Stimulated activated naive CD8-positive, alpha-beta T cell treated with anti-CD3 and anti-CD28 coated beads, Interleukin-15, Interleukin-2, amounts not matched to agents 100 ng/mL and 50 ng/mL, for 24 hours (primary cell): ENCODE data around the gene MTX1.
A peak's percentile ranks its signal among the peaks of the same experiment; 100 is the strongest.

Experiments used
- H3K27ac Mint-ChIP-seq: one replicate; pipeline ENCODE4 v1.8.0; 2021; ENCODE audit warnings: mild to moderate bottlenecking, mixed read lengths
- H3K27me3 Mint-ChIP-seq: one replicate; pipeline ENCODE4 v1.8.0; 2021; ENCODE audit warnings: mixed read lengths
- H3K36me3 Mint-ChIP-seq: one replicate; pipeline ENCODE4 v1.8.0; 2021; ENCODE audit warnings: low read depth, mixed read lengths
- H3K4me1 Mint-ChIP-seq: one replicate; pipeline ENCODE4 v1.8.0; 2021; ENCODE audit warnings: low read depth, mixed read lengths
- H3K4me3 Mint-ChIP-seq: one replicate; pipeline ENCODE4 v1.8.0; 2021; ENCODE audit warnings: mild to moderate bottlenecking, mixed read lengths
- H3K9me3 Mint-ChIP-seq: one replicate; pipeline ENCODE4 v1.8.0; 2021; ENCODE audit warnings: mixed read lengths

MTX1 gene

DNA sequence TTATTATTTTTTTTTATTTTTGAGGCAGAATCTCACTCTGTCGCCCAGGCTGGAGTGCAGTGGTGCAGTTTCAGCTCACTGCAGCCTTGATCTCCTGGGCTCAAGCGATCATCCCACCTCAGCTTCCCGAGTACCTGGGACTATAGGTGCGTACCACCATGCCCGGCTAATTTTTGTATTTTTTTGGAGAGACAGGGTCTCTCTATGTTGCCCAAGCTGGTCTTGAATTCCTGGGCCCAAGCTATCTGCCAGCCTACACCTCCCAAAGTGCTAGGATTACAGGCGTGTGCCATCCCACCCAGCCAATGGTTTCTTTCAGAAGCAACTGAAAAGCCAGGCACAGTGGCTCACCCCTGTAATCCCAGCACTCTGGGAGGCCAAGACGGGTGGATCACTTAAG is 37.7 kb upstream of the MTX1 start:
- Mint-ChIP-seq H3K27me3 (no peaks in the 10 kb centered on the region), H3K9me3 (no peaks in the 10 kb centered on the region), H3K36me3 (peaks cover 30% of the 10 kb centered on the region), H3K4me3 (no peak overlapping the region), H3K27ac (no peak overlapping the region), H3K4me1 (peaks cover 57% of the 10 kb centered on the region)

DNA sequence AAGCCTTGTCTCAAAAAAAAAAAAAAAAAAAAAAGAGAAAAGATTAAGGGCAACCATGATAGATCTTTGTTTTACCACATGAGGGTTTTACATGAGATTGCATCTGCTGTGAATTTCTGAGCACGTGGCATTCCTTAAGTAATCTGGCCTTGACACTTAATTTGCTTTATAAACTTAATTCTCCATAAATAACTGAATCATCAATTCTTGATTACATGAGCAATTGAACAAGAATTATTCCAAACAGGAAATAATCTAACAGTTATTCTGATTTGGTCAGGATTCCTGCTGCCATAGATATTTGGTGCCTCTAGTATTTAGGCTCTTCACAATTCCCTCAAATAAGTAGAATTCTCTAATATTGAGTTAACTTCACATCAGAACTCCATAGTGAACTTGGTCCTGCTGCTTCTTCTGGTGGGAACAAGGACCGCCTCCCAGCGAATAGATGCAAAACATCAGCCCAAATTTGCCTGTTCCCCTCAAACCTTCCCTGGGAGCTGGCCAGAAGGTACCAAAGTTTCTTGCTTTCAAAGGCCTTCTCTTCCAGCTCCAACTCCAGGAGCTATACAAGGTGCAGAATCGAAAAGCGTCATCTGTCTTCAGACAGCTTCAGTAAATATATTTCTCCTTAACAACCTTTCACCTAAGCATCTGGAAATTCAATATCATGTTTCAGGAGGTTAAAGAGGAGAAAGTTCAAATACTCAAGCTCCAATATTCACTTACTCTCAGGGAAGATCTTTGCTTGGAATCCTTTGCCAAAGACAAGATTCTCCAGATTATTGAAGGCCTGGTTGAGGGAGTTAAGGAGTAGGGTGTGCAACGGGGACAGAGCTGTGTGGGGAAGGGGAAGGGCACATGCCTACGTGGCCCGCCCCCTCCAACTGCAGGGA is 36.4 kb upstream of the MTX1 start:
- Mint-ChIP-seq H3K27me3 (no peaks in the 10 kb centered on the region), H3K4me1 (peaks cover 69% of the 10 kb centered on the region), H3K4me3 (peak overlapping the region; percentile 98)

DNA sequence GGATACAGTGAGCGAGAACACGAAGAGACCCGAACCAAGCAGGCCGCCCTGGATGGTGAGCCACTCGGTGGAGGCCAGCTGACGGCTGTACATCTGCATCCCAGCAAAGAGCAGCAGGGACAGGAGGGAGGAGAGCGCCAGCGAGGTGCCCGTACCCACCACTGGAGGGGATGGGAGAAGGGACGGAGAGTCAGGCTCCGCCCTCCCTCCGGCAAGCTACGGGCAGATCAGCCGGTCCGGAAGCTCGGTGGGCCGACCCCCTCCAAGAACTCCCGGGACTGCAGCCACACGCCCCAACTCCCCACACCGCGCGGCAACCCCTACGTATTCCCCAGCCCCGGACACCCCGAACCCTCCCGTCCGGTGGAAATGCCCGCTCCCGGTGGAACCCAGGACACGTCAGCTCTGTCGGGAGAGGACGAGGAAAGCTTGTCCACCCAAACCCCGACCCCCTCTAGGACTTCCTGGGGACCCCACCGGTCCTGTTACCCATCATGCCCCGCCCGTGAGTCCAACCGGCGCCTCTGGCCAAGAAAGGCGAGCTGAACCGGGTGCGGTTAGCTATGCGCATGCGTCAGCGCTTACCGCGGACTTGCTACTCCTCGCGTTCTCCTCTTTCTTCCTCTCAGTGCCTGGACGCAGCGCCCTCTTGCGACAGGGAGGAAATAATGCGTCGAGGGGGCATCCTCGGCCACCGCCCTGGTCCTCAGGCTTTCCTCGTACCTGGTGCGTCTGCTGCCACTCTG is 35.6 kb upstream of the MTX1 start, which contains the start of gene KRTCAP2:
Gene KRTCAP2 (minus strand): TSS at position 573 of the 746 bp plus-strand sequence. CDS start 80 bp downstream, at position 493.
- Mint-ChIP-seq H3K4me3 (peak within 1 kb of the TSS; percentile 98), H3K27ac (peak within 1 kb of the TSS; percentile 95), H3K4me1 (peaks cover 62% of the 10 kb centered on the region), H3K36me3 (peaks cover 35% of the 10 kb centered on the region), H3K9me3 (no peaks in the 10 kb centered on the region), H3K27me3 (no peaks in the 10 kb centered on the region)

More for the DNA sequence above, 36.4 kb upstream of the MTX1 start:
- Mint-ChIP-seq H3K9me3 (no peaks in the 10 kb centered on the region), H3K36me3 (peaks cover 30% of the 10 kb centered on the region), H3K27ac (peak overlapping the region; percentile 95)

DNA sequence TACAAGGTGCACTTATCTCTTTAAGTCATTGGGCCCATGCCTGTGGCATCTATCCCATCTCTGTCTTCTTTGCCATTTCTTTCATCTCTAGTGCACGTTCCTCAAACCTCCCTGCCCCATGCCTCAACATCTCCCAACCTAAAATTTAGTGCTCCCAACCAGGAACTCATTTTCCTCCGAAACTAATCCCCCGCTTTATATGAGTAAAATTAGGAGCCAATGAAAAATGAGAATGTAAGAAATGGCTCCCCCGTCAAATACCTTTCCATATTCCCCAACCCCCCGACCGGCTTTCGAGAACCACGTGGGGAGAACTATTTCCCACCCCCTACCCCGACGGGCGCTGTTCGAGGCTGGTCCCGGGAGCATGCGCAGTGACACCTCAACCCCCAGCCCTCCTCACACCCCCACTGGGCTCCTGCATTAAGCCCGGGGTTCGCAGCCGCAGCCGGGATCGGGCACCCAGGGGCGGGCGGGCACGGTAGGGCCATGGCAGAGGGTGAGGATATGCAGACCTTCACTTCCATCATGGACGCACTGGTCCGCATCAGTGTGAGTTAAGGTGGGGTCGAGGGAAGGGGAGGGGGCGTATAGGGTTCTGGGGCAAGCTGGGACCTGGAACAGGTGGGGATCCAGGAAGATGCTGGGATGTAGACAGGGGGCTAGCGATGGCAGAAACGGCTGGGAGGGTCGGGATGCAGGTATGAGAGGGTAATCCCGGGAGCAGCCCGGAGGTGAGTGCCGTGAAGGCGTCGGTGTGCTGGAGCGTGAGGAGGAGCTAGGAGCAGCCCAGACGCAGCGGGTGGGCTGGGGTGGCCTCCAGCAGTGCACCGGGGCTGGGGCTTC is 34.8 kb upstream of the MTX1 start, which contains the start of gene TRIM46:
Gene TRIM46 (plus strand): TSS at position 372 of the 846 bp plus-strand sequence. CDS start 118 bp downstream, at position 490.
- Mint-ChIP-seq H3K4me3 (peak within 1 kb of the TSS; percentile 98), H3K4me1 (peaks cover 59% of the 10 kb centered on the region), H3K27ac (peak within 1 kb of the TSS; percentile 95), H3K36me3 (peaks cover 38% of the 10 kb centered on the region), H3K9me3 (no peaks in the 10 kb centered on the region), H3K27me3 (no peaks in the 10 kb centered on the region)

DNA sequence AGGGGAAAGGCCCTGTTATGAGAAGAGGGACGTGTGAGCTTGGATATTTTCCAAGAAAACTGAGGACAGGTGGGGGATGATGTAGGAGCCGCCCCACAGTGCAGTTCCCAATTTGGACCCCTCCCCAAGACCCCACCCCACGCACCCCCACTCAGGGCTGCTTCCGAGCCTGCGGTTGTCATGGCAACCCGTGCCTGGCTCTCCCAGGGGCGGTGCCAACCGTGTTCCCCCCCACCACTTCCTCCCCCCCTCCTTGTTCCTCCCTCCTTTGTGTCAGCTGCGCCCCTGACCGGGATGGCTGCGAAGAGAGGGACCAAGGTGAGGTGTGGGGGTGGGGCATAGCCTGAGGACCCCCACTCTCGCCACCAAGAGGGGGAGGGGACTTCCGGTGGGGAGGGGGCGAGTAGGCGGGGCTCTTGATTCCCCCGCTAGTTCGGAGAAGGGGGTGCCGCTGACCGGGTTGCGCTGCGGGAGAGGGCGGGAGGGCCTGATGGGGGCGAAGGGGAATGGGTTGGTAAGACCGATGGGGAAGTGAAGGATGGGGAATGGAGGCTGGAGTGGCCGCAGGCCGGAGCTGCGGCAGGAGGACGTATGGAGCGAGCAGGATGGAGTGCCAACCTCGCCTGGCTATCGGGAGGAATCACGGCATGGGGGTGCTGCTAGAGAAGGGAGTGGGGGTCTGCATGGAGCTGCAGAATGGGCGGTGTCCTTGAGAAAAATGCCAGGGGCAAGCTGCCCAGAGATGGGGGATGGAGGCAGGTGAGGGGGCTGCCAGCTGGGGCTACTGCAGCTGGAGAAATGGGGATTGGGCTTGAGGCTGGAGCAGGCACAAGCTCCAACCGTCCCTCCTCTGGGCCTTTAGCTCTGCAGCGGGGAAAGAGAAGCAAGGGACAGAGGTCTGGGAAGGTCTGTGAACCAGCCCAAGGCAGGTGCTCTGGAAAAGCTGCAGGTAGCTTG is 33.9 kb upstream of the MTX1 start:
- Mint-ChIP-seq H3K36me3 (peaks cover 31% of the 10 kb centered on the region), H3K4me1 (peaks cover 55% of the 10 kb centered on the region), H3K4me3 (peak overlapping the region; percentile 98)

DNA sequence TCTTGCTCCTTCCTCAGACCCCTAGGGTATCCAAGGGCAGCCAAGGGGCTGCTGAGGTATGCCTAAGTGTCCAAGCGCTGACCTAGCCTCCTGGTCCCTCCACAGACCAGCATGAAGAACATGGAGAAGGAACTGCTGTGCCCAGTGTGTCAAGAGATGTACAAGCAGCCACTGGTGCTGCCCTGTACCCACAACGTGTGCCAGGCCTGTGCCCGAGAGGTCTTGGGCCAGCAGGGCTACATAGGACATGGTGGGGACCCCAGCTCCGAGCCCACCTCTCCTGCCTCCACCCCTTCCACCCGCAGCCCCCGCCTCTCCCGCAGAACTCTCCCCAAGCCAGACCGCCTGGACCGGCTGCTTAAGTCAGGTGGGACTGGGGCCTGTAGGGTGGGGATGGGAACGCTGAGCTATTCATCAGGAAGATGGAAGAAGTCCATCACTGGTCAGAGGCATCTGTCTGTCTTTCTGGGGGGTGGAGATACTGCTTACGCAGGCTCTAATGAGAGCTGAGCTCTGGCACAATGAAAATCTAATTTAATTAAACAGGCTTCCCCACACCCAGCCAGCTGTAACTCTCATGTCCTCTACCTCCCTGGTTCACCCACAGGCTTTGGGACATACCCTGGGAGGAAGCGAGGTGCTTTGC is 33.1 kb upstream of the MTX1 start:
- H3K27me3 Mint-ChIP-seq = no peaks in the 10 kb centered on the region
- H3K4me1 Mint-ChIP-seq = peaks cover 55% of the 10 kb centered on the region
- no peaks in the 10 kb centered on the region for H3K9me3 Mint-ChIP-seq
- peak overlapping the region; percentile 98 for H3K4me3 Mint-ChIP-seq
- H3K36me3 Mint-ChIP-seq = peaks cover 25% of the 10 kb centered on the region
- no peak overlapping the region for H3K27ac Mint-ChIP-seq

More for the DNA sequence above, 33.9 kb upstream of the MTX1 start:
- H3K27me3 Mint-ChIP-seq = no peaks in the 10 kb centered on the region
- H3K27ac Mint-ChIP-seq = peak overlapping the region; percentile 87
- H3K9me3 Mint-ChIP-seq = no peaks in the 10 kb centered on the region

DNA sequence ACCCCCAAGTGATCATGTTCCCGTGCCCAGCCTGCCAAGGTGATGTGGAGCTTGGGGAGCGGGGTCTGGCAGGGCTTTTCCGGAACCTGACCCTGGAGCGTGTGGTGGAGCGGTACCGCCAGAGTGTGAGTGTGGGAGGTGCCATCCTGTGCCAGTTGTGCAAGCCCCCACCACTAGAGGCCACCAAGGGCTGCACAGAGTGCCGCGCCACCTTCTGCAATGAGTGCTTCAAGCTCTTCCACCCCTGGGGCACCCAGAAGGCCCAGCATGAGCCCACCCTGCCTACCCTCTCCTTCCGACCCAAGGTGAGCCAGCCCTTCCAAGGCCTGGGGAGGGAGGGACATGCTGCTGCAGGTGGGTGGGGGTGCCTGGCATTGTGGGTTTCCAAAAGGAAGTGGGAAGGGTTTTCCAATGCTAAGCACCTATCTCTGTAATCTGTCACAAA is 32.5 kb upstream of the MTX1 start:
- no peak overlapping the region for H3K4me3 Mint-ChIP-seq
- H3K27me3 Mint-ChIP-seq = no peaks in the 10 kb centered on the region
- no peak overlapping the region for H3K27ac Mint-ChIP-seq
- H3K4me1 Mint-ChIP-seq = peaks cover 55% of the 10 kb centered on the region
- peaks cover 23% of the 10 kb centered on the region for H3K36me3 Mint-ChIP-seq
- no peaks in the 10 kb centered on the region for H3K9me3 Mint-ChIP-seq

DNA sequence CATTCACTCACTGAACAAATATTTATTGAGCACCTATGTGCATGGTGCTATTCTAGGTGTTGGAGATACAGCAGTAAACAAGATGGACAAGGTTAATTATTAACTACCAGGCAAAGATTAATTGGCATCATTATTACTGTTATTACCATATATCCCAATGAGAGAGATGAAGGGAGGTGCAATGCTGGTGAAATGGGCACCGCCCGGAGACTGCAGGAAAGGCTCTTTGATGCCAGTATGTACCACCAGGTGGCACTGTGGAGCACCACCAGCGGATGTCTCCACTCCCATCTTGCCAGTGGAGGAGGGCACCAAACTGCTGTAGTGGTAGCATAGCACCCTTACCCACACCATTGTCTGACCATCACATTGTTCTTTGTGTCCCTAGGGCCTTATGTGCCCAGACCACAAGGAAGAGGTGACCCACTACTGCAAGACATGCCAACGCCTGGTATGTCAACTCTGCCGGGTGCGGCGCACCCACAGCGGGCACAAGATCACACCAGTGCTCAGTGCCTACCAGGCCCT is 31.9 kb upstream of the MTX1 start:
- Mint-ChIP-seq H3K4me3 (no peak overlapping the region), H3K4me1 (peaks cover 49% of the 10 kb centered on the region), H3K27ac (no peak overlapping the region), H3K27me3 (no peaks in the 10 kb centered on the region), H3K9me3 (no peaks in the 10 kb centered on the region), H3K36me3 (peaks cover 18% of the 10 kb centered on the region)

DNA sequence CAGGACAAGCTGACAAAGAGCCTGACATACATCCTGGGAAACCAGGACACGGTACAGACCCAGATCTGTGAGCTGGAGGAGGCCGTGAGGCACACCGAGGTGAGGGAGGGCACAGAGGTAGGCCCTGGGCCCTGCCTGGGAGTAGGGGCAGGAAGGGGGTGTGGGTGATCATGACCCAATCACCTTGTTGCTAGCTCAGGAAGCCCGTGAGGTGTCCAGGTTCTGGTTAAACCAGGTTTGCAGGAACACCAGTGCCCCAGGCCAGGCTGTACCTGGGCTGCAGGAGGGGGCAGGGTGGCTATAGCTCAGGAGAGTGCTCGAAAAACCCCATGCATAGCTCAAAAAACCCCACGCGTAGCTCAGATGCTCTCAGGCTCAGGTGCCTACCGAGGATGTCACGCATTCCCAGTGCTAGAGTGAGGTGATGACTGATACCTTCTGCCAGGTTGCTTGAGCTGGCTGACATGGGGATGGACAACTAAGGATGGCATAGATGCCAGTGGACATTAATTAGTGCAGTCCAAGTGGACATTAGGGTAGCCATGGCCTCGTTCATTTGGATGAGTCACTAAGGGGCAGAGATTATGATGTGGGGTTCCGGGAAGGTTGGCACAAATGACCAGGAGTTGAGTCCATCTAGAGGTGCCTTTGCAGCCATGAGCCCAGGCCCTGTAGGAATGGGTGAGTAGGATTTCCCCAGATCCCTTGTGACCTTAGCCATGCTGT is 31.1 kb upstream of the MTX1 start:
- Mint-ChIP-seq H3K4me1 (peaks cover 42% of the 10 kb centered on the region), H3K27me3 (no peaks in the 10 kb centered on the region), H3K27ac (no peak overlapping the region), H3K9me3 (no peaks in the 10 kb centered on the region), H3K36me3 (peaks cover 12% of the 10 kb centered on the region), H3K4me3 (no peak overlapping the region)

DNA sequence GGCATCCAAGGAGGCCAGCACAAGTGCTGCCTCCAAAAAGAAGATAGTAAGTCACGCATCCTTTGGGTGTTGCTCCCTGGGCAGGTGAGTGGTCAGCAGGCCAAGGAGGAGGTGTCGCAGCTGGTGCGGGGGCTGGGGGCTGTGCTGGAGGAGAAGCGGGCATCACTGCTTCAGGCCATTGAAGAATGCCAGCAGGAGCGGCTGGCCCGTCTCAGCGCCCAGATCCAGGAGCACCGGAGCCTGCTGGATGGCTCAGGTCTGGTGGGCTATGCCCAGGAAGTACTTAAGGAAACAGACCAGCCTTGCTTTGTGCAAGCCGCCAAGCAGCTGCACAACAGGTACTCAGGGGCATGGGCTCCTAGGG is 30.6 kb upstream of the MTX1 start:
- Mint-ChIP-seq H3K36me3 (peaks cover 12% of the 10 kb centered on the region), H3K9me3 (no peaks in the 10 kb centered on the region), H3K27me3 (no peaks in the 10 kb centered on the region), H3K4me3 (no peak overlapping the region), H3K27ac (no peak overlapping the region), H3K4me1 (peaks cover 40% of the 10 kb centered on the region)

DNA sequence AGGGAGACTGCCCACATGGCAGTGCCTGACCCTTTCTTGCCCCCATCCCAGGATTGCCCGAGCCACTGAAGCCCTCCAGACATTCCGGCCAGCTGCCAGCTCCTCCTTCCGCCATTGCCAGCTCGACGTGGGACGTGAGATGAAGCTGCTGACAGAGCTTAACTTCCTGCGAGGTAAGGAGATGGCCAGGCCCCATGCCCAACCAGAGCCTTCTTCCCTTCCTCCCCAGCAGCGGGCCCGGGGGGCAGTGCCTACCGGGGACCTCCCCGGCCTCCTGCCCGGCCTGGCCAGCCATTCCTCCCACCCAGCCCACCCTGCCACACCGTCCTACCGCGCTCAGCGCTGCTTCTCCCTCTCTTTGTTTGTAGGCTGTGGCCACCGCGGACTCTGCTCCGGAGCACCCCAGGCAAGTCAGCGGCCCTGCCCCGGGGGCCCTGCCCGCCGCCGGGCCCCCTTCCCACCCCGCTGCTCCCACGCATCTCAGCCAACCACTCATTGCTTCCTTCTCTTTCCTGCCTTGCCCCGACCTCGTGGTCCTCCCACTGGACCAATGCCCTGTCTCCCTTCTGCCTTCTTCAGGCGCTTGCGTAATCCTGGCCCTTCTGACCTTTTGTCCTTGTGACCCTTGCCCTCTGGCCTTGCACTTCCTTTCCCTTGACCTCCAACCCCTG is 29.9 kb upstream of the MTX1 start:
- Mint-ChIP-seq H3K27me3 (no peaks in the 10 kb centered on the region), H3K9me3 (no peaks in the 10 kb centered on the region), H3K27ac (no peak overlapping the region), H3K36me3 (peaks cover 8% of the 10 kb centered on the region), H3K4me3 (no peak overlapping the region), H3K4me1 (peaks cover 33% of the 10 kb centered on the region)
